T-helper 22 cell (primary cell): ENCODE measurements around the gene ITGB4.
"Not testable (repeated sequence)": the region's sequence is repeated elsewhere in the genome, so short reads cannot be mapped to it uniquely, and the experiment has no call there.

Experiments
- DNase-seq: peaks from one replicate; pipeline ENCODE4 v3.0.0-alpha.2; 2020; ENCODE audit warnings: low read depth

The ITGB4 gene

DNA sequence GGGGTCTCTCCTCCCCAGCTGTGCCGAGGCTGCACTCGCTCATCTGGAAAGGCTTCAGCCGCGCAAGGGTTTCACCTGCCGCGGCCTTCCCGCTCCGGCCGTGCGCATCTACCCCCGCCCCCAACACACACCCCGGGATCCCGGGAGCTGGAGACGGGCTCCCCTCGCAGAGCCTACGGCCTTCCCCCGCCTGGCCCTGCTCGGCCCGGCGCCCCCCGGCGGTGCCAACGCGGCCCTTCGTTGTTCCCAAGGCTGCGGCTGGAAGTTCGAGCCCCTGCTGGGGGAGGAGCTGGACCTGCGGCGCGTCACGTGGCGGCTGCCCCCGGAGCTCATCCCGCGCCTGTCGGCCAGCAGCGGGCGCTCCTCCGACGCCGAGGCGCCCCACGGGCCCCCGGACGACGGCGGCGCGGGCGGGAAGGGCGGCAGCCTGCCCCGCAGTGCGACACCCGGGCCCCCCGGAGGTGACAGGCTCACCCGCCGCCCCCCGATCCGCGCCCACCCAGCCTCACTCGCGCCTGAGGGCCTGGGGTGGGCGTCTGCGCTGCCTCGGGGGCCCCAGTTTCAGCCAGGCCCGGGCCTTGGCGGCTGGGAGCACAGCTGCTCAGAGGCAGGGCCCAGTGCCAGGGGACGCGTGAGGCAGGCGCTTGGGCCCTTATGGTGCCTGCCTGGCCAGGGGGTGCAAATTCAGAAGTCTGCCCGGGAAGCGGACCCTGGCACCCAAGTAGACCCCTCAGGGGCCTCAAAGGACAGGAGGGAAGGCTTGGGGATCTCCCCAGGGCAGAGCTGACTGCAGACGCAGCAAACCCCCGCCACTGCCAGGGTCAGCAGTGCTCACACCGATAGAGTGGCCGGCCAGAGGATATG, 32.5 kb downstream of the ITGB4 start:
- DNase-seq: peak; percentile 44

DNA sequence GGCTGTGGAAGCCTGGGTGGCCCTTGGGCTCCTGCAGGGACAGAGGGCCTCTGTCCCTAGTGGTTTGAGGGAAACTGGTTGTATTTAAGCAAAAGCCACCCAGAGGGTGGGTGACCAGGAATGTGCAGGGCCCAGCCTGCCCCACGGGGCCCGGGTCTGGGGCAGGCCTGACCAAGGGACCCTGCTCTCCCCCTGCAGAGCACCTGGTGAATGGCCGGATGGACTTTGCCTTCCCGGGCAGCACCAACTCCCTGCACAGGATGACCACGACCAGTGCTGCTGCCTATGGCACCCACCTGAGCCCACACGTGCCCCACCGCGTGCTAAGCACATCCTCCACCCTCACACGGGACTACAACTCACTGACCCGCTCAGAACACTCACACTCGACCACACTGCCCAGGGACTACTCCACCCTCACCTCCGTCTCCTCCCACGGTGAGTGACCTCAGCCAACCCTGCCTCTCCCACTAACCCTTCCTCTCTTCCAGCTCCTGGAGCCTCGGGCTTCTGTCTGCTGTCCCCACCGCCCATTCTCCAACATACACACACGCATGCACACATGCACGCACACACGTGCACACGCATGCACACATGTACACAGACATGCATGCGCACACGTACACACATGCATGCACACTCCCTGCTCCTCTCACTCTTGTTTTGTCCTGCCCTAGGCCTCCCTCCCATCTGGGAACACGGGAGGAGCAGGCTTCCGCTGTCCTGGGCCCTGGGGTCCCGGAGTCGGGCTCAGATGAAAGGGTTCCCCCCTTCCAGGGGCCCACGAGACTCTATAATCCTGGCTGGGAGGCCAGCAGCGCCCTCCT, 33.3 kb downstream of the ITGB4 start:
- no peak for DNase-seq

DNA sequence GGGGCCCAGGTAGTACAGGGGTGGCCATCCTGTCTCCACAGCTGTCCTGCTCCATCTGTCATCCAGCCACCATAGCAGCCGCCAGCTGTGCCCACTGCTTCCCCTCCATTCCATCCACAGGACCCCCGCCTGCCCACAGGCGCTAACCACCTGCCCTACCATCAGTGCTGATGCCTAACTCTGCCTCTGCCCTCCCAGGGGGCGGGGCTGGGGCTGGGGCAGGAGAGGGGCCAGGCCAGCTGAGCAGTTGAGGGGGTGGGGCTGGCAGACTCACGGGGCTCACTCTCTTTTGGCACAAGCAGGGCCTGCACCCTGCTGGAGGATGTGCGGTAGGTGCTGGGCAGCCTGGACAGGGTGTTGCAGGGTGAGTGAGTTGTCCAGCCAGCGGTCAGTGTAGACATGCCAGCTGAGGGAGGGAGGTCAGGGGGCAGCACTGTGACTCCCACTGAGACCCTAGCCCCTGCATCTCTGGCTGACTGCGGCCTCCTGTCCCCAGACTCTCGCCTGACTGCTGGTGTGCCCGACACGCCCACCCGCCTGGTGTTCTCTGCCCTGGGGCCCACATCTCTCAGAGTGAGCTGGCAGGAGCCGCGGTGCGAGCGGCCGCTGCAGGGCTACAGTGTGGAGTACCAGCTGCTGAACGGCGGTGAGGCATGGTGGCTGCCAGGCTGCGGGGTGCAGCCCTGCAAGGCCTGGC, 34.1 kb downstream of the ITGB4 start:
- no peak for DNase-seq

DNA sequence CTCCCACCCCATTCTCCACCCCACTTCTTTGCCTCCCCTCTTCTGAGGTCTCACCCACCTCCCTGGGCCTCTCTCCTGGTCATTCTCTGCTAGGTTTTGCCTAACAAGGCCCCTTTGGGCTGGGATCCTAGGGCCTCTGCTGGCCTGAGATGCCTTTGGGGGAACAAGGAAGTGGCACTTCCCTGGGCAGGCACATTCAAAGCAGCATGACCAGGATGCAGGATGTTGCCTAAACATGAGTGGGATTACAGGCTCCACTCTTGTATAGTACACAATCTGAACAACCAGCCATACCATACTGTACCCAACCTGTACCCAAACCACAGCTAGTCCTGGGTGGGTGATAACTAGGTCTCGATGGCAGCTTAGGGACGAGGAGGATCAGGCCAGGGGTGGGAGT, 34.7 kb downstream of the ITGB4 start:
- no peak for DNase-seq

DNA sequence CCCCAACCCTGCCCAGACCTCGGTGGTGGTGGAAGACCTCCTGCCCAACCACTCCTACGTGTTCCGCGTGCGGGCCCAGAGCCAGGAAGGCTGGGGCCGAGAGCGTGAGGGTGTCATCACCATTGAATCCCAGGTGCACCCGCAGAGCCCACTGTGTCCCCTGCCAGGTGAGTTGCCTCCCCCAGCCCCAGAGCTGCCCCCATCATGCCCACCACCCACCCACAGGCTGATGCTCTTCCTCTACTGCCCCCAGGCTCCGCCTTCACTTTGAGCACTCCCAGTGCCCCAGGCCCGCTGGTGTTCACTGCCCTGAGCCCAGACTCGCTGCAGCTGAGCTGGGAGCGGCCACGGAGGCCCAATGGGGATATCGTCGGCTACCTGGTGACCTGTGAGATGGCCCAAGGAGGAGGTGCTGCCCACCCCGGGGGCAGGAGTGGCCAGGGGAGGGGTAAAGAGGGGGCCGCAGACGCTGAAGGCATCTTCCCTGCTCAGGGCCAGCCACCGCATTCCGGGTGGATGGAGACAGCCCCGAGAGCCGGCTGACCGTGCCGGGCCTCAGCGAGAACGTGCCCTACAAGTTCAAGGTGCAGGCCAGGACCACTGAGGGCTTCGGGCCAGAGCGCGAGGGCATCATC, 35.3 kb downstream of the ITGB4 start:
- DNase-seq: no peak

GRCh38 chr17:75757086-75757681, 35.9 kb downstream of the ITGB4 start:
- no peak for DNase-seq

- DNase-seq: no peak
Observed at GRCh38 chr17:75758131-75758905, 37.1 kb downstream of the ITGB4 start.

- DNase-seq: no peak
Observed at GRCh38 chr17:75759457-75759856, 38.2 kb downstream of the ITGB4 start.

- not testable (repeated sequence) for DNase-seq
Observed at GRCh38 chr17:75759978-75760640, 38.9 kb downstream of the ITGB4 start.

DNA sequence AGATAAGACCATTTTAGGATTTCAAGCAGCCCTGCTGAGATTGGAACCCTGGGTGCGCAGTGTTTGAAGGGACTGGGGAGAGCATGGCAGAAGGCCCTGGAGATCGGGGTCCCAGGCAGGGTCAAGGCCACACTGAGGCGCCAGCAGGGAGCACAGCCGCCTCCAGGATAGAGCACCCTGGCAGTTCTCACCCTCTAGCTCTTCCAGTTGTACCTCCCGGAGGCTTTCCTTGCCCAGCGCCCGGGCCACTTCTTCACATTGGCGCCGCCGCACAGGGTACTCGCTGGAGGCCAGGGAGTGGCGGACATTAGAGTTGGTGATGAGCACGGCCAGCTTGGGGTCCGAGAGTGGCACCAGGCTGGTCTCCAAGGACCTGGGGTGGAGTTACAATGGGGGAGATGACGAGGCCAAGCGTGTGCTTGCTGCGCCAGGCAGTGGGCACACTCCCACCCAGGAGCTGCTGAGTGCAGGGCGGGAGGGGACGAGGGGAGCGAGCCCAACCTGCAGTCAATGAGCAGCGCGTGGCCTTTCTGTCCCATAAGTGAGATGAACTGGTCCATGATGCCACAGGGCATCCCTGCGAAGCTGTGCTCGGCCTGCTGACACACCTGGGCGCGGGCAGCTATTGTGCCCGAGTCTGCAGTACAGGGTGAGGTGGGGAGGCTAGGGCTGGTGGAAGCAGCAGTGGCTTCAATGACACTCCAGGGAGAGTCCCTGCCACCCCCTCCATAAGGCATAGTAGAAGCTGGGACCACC, 41.4 kb downstream of the ITGB4 start:
- DNase-seq: no peak

- no peak for DNase-seq
Observed at GRCh38 chr17:75763269-75763607, 42.0 kb downstream of the ITGB4 start.

- DNase-seq: no peak
Observed at GRCh38 chr17:75763613-75764416, 42.6 kb downstream of the ITGB4 start.

GRCh38 chr17:75764417-75764710, 43.1 kb downstream of the ITGB4 start:
- DNase-seq: no peak

DNA sequence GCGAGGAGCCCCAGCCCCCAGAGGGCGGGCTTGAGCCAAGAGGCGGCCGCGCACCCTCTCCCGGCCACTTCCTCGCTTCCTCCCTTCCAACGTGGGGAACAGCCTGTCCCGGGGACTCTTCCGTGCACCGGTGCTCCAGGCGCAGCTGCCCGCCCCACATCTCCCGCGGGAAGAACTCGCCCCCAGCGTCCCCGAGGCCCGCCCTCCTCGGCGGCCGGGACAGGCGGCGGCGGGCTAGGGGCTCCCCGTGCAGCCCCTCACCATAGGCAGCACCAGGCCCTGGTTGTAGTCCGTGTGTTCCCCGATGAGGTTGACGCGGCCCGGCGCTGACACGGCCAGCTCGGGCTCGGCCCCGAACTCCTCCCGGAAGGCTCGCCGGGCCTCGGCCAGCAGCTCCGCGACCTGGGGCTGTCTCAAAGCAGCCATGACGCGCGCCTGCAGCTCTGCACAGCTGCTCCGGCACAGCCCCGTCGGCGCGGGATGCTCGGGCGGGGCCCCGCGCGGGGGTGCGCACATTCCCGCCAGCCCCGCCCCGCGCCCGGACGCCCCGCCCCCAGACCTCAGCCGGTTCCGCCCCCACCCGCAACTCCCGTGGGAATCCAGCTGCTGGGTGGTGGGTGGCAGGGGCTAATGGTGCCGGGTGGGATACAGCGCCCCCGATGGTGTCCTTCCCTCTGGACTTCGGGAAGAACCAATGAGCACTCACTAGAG, 43.6 kb downstream of the ITGB4 start, which contains the start of gene GALK1:
GALK1 (minus strand) TSS at position 482 of the 711 bp plus-strand sequence; CDS start at position 426, 56 bp downstream.
- peak; percentile 58 for DNase-seq

- DNase-seq: no peak
Observed at GRCh38 chr17:75765981-75766380, 44.7 kb downstream of the ITGB4 start.

- DNase-seq: no peak
Observed at GRCh38 chr17:75767881-75768280, 46.6 kb downstream of the ITGB4 start.

DNA sequence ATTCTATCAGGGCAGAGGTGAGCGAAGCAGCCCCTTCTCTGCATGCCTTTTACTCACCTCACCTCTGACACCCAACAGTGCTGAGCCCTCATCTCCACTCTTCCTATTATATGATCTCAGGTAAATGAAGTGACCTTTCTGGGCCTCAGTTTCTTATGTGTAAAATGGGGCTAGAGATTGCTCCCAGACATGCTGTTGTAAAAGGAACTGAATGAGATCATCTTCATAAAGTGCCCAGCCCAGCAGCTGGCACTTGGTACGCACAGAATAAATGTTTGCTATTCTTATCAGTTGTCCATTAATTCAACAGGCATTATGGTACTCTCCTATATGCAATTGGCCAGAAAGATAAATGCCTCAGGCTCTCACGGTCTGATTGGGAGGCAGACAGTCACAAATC, 48.3 kb downstream of the ITGB4 start:
- no peak for DNase-seq
